KOPT-K1 (cell line): Measurements from ENCODE around the gene SDR42E1.
"Not testable (repeated sequence)": the region's sequence is repeated elsewhere in the genome, so short reads cannot be mapped to it uniquely, and the experiment has no call there.

Experiments used
- H3K27ac ChIP-seq: fragments of 200-600 bp; sonication (generic); 2 replicates; pipeline ENCODE4 v1.5.1; 2016; ENCODE audit warnings: antibody characterized with exemption, mild to moderate bottlenecking, low read depth, low read length; ENCODE audit not compliant: poor library complexity, severe bottlenecking
- H3K36me3 ChIP-seq: fragments of 200-600 bp; sonication (generic); 2 replicates; pipeline ENCODE4 v1.5.1; 2017; ENCODE audit warnings: antibody characterized with exemption, mild to moderate bottlenecking, low read length, moderate library complexity; ENCODE audit not compliant: insufficient read depth
- H3K9me3 ChIP-seq: fragments of 200-600 bp; sonication (generic); 2 replicates; pipeline ENCODE4 v1.5.1; 2017; ENCODE audit warnings: antibody characterized with exemption, low read length, mild to moderate bottlenecking; ENCODE audit not compliant: insufficient read depth, poor library complexity, severe bottlenecking

Gene SDR42E1

DNA sequence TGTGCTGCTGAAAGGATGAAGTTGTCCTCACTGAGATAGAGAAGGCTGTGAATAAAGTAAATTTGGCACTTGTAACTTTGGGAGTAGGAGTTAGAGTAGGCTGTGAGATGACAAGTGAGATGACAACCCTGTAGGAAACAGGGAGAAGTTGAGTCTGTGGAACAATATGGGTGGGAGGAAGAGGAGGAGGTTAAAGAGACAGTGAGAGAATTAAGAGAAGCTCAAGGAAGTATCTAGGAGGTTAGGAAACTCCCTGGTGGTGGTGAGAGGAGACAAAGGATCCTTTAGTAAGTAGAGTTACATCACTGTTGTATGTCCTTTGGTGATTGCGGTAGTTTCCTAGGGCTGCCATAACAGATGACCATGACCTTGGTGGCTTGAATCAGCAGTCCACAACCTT lies 13.0 kb upstream of the SDR42E1 start:
- no peaks in the 10 kb centered on the region for H3K9me3 ChIP-seq
- no peaks in the 10 kb centered on the region for H3K36me3 ChIP-seq
- no peak overlapping the region for H3K27ac ChIP-seq

DNA sequence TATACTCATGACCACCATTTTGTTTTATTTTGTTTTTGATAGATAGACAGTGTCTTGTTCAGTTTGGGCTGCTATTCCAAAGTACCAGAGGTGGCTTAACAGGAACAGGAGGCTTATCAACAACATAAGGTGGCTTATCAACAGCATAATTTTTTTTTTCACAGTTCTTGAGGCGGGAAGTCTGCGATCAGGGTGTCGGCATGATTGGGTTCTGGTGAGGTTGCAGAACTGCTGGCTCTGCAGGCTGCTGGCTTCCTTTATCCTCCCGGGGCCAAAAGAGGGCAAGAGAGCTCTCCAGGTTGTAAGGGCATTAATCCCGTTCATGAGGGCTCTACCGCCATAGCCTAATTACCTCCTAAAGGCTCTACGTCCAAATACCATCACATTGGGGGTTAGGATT lies 11.9 kb upstream of the SDR42E1 start:
- no peaks in the 10 kb centered on the region for H3K9me3 ChIP-seq

DNA sequence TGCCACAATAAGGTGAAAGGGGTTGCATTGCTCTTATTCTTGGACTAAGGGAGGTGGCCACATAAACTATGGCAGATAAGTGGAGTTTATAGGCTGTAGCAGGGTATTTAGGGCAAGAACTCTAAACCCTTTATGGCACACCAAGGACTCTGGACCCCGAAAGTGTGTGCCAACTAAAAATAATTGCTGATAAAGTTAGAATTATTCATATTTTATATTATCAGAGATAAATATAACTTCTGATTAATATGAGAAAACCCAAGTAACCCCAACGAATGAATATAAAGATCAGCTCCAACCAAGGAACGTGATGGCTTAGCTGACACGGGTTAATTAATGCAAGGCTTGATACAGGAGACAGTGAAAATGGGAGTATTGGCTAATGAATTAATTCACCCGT lies 8.8 kb upstream of the SDR42E1 start:
- Histone ChIP-seq H3K27ac (no peak overlapping the region), H3K36me3 (no peaks in the 10 kb centered on the region), H3K9me3 (peaks cover 2% of the 10 kb centered on the region)

More for the DNA sequence above, 11.9 kb upstream of the SDR42E1 start:
- no peaks in the 10 kb centered on the region for H3K36me3 ChIP-seq
- H3K27ac ChIP-seq, result no peak overlapping the region

DNA sequence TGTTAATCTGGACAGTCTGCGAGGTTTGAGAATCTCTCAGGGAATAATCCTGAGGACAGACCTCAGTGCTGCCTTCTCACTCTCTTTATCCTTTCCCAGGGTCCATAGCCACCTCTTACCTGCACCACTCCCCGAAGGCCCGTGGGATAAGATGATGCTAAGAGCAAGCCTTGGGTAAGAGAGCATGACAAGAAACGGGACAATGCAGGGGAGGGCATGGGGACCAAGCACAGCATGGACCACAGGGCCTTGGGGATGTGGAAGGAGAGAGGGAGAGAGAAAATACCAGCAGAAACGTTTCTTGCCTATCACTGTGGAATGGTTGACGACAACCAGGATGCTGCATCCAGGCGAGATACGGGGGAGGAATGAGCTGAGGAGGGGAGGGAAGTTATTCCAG lies 8.3 kb upstream of the SDR42E1 start:
- no peak overlapping the region for H3K27ac ChIP-seq
- H3K36me3 ChIP-seq, result no peaks in the 10 kb centered on the region
- peaks cover 6% of the 10 kb centered on the region for H3K9me3 ChIP-seq

DNA sequence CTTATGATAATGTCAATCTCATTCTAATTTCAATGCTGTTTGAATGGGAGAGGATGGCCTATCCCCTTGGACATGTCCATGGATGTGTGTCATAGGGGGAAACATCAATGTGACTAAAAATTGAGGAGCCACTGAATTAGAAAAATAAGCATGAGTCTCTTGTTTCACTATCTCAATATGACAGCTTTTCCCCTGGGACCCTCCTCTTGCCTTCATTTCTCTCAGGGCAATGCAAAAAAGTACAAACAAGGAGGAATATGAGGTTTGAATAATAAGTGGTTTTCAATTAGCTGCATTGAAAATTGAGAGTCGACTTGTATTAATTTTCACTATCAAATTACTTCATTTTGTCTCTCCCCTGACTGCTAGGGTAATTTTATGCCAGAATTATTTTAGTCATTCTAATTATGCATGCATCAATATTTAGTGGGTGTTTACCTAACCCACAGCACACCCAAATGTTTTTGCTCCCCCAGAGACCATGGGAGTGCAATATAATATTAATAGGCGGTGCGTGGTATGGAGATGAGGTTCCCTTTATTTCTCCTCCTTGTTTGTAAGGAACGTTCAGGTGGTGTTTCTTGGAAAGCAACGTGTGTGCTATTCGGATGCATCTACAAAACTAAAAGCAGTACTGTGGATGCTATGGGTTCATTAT lies 6.8 kb upstream of the SDR42E1 start:
- Histone ChIP-seq H3K36me3 (no peaks in the 10 kb centered on the region), H3K27ac (no peak overlapping the region), H3K9me3 (peaks cover 6% of the 10 kb centered on the region)

DNA sequence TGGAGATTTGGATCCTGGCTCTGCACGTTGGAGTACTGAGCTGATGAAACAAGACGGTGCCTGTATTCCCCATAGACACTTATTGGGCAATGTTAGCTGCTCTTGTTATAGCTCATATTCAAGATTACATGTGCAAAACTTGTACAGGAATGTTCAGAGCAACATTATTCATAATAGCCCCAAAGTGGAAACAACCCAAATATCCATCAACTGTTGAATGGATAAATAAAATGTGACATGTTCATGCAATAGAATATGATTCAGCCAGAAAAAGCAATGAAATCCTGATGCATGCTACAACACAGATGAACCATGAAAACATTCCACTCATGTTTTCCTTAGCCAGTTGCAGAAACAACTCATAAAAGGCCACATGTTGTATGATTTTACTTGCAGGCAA lies 5.7 kb upstream of the SDR42E1 start:
- H3K9me3 ChIP-seq, result peaks cover 6% of the 10 kb centered on the region
- H3K36me3 ChIP-seq, result no peaks in the 10 kb centered on the region
- H3K27ac ChIP-seq, result no peak overlapping the region

DNA sequence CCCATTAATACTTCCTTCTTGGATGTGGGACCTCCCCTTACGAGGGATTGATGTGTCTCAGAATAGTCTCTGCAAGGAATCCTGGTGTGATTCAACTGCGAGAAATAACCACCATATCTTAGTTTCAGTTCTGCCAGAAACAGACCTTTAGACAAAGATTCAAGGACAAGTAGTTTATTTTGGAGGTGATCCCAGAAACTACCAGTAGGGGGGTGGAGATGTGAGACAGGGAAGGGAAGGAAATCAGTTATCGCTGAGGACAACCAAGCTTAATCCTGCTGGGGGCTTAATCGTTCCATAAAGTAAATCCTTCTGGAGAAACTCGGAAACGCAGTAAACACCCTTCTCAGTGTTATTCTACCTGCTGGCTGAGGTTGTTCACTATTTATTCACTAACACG lies 5.0 kb upstream of the SDR42E1 start:
- Histone ChIP-seq H3K36me3 (no peaks in the 10 kb centered on the region), H3K27ac (no peak overlapping the region), H3K9me3 (peaks cover 9% of the 10 kb centered on the region)

DNA sequence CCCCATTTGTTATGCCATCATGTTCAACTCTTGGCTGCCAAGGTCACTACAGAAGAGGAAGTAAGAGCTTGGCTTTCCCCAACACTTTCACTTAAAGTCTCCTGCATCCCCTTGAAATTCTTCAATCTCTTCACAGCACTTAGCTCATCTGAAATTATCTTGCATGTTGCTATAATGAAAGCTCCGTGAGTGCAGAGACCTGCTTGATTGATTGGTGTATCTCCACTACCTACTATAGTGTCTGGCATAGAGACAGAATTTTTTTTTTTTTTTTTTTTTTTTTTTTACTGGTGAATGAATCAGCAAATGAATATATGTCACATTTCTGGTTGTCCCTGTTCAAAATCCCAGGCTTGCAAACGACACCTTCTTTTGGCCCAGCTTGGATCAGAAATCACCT lies 1.9 kb upstream of the SDR42E1 start:
- Histone ChIP-seq H3K27ac (no peak overlapping the region), H3K9me3 (peaks cover 37% of the 10 kb centered on the region), H3K36me3 (no peaks in the 10 kb centered on the region)

DNA sequence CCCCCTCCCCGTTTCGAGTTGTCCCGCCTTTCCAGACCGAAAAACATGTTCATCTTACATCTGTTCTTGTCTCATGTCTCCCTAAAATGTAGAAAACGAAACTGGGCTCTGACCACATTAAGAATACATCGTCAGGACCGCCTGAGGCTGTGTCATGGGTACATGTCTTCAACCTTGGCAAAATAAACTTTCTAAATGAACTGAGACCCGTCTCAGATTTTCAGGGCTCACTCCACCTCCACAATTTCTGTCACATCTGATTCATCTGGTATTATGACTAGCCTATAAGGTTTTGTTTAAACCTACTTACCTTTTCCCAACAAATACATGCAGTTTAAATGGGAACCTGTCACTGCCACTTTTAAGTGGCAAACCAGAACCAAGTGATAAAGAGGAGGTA lies 621 bp downstream of the SDR42E1 start:
- H3K36me3 ChIP-seq, result no peaks in the 10 kb centered on the region
- H3K27ac ChIP-seq, result no peak overlapping the region
- H3K9me3 ChIP-seq, result peaks cover 47% of the 10 kb centered on the region

DNA sequence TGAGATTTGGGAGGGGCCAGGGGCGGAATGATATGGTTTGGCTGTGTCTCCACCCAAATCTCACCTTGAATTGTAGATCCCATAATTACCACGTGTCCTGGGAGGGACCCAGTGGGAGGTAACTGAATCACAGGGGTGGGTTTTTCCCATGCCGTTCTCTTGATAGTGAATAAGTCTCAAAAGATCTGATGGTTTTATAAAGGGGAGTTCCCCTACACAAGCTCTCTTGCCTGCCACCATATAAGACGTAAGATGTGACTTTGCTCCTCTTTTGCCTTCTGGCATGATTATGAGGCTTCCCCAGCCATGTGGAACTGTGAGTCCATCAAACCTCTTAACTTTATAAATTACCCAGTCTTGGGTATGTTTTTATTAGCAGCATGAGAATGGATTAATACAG lies 1.5 kb downstream of the SDR42E1 start:
- not testable (repeated sequence) for H3K36me3 ChIP-seq, H3K27ac ChIP-seq
- H3K9me3 ChIP-seq, result peaks cover 42% of the 10 kb centered on the region

DNA sequence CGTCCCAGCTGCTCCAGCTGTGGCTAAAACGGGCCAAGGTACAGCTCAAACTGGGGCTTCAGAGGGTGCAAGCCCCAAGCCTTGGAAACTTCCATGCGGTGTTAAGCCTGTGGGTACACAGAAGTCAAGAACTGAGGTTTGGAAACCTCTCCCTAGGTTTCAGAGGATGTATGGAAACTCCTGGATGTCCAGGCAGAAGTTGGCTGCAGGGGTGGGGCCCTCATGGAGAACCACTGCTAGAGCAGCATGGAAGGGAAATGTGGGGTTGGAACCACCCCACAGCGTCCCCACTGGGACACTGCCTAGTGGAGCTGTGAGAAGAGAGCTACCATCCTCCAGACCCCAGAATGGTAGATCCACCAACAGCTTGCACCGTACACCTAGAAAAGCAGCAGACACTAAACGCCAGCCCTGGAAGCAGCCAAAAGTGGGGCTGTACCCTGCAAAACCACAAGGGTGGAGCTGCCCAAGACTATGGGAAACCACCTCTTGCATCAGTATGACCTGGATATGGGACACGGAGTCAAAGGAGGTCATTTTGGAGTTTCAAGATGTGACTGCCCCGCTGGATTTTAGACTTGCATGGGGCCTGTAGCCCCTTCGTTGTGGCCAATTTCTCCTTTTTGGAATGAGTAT lies 2.2 kb downstream of the SDR42E1 start:
- Histone ChIP-seq H3K36me3 (no peaks in the 10 kb centered on the region), H3K27ac (no peak overlapping the region), H3K9me3 (peaks cover 41% of the 10 kb centered on the region)

DNA sequence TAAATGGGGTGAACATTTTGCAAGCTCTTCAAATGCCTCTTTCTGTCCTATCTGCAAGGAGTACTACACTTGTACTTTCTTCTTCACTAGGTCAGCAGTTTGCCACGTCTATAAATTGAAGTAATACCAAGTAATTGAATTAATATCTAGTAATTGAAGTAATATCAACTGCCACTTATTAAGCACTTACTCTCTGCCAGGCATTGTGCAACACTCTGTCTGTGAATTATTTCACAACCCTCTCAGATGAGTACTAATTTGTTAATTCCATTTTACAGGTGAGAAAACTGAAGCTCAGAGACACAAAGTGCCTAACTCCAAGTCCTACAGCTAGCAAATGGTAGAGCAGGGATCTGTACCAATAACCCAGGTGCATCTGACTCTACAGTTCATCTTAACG lies 4.1 kb downstream of the SDR42E1 start:
- H3K27ac ChIP-seq, result no peak overlapping the region
- no peaks in the 10 kb centered on the region for H3K36me3 ChIP-seq
- H3K9me3 ChIP-seq, result peaks cover 41% of the 10 kb centered on the region

DNA sequence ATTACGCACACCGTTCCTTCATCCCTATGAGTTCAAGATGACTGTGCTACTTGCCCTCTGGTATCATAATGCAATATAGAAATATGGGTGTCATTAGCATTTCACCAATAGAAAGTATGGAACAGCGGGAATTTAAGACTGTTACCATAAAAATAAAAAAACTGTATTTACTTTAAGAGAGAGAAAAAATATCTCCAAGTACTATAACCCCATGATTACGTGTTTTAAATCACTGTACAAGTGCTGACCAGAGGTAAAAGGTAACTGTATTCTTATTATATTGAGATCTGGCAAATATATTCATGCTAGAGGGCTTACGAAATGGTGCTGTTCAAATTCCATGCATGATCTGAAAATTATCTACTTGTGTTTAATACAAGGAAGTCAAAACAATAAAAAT lies 5.2 kb downstream of the SDR42E1 start:
- peaks cover 37% of the 10 kb centered on the region for H3K9me3 ChIP-seq
- no peak overlapping the region for H3K27ac ChIP-seq
- no peaks in the 10 kb centered on the region for H3K36me3 ChIP-seq

DNA sequence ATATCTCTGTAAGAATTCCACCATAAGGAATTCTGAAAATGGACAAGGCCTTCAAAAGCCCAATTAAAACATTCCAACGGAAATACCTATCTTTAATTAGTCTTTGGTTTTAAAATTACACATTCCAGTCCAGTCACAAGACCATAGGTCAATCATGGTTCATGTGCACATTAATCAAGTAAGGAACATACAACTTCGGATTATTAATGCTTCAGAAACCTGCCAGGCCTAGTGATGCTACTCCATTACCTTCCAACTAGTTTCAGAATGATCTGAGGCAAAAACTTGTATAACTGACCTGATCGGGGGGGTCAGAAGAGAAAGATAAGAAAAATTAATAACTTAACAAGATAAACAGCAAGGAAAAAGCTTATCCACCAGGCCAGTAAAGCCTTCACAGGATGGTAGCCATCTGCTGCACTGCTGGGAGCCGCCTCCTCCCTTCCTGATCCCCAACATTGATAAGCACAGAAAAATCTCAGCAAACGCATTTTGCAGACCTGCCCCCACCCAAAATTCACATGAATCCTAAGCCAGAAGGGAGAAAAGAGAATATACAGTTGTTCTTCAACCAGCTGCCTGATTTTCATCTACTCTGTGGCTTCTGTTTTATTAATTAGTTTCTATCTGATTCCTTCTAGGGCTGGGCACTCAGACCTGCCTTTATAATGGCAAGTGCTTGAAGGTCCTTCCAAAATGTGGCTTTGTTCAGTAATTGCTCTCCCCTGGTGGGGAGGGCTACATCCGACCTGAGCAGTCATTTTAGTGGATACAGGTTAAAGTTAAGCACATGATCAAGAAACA lies 6.0 kb downstream of the SDR42E1 start:
- H3K36me3 ChIP-seq, result no peaks in the 10 kb centered on the region
- H3K27ac ChIP-seq, result no peak overlapping the region
- H3K9me3 ChIP-seq, result peaks cover 29% of the 10 kb centered on the region

DNA sequence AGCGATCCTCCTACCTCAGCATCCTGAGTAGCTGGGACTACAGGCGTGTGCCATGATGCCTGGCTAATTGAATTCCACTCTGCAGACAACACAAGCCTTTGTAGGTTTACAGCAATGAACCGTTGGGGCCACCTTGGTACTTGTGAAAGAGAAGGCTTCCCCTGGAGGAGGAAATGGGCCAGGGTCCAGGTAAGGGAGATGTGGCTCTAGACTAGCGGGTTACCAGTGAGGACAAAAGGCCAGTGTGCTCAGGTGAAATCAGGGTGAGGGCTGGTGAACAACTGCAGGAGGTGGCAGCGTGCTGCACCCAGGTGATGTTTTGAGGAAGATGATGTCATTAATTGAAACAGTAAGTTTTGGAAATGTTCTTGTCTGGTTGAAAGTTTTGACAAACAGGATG lies 6.7 kb downstream of the SDR42E1 start:
- Histone ChIP-seq H3K36me3 (no peaks in the 10 kb centered on the region), H3K9me3 (peaks cover 25% of the 10 kb centered on the region), H3K27ac (no peak overlapping the region)
